ENCODE measurements around the gene ANKS1B.

Gene ANKS1B

DNA sequence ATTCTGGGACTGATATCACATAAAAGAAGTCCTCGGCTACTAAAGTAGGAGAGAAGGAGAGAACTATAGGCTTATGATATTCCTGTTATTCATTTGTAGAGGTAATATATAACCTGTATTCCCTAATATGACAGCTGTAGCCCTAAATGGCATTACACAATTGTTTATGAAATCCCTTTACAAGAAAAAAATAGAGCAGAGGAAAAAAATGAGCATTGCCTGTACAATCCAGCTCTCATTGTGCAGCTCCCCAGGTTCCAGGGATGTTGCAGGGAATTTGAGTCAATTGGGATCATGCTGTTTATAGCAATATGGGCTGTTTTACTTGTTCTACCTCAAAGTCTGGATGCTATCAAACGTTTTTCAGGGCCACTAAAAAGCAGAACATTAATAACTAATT is 1166.5 kb downstream of the ANKS1B start:
- TF ChIP-seq, protein P1, sequence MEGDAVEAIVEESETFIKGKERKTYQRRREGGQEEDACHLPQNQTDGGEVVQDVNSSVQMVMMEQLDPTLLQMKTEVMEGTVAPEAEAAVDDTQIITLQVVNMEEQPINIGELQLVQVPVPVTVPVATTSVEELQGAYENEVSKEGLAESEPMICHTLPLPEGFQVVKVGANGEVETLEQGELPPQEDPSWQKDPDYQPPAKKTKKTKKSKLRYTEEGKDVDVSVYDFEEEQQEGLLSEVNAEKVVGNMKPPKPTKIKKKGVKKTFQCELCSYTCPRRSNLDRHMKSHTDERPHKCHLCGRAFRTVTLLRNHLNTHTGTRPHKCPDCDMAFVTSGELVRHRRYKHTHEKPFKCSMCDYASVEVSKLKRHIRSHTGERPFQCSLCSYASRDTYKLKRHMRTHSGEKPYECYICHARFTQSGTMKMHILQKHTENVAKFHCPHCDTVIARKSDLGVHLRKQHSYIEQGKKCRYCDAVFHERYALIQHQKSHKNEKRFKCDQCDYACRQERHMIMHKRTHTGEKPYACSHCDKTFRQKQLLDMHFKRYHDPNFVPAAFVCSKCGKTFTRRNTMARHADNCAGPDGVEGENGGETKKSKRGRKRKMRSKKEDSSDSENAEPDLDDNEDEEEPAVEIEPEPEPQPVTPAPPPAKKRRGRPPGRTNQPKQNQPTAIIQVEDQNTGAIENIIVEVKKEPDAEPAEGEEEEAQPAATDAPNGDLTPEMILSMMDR (IDR thresholded peaks at IDR 0.05; ENCODE audit: low read depth, low read length): no peak
- DNase-seq (ENCODE audit: extremely low read depth, low read depth): no peak

- TF ChIP-seq, protein P1 (IDR thresholded peaks at IDR 0.05; ENCODE audit: low read depth, low read length): no peak
- DNase-seq (ENCODE audit: extremely low read depth, low read depth): no peak
These were observed 1167.0 kb downstream of the ANKS1B start for GRCh38 chr12:98817742-98818141.

GRCh38 chr12:98816720-98817119 is 1168.0 kb downstream of the ANKS1B start:
- DNase-seq (ENCODE audit: extremely low read depth, low read depth): no peak
- TF ChIP-seq, protein P1 (IDR thresholded peaks at IDR 0.05; ENCODE audit: low read depth, low read length): no peak

DNA sequence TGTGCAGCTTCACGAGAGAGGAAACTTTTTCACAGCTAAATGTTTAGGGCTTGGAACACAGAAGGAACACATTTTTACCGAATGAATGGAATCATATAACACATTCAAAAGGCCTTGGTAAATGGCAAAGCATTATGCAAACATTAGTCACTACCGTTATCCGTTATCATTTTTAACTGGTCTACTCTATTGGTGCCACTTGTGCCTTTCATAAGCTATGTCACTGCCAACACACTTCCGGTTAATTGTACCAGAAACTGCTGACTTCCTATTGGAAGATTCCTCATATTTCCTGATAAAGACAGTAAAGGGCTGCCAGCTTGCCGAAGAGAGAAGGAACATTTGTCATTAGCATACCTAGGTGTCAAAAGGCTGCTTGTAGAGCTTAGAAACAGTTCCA is 1170.5 kb downstream of the ANKS1B start:
- DNase-seq (ENCODE audit: extremely low read depth, low read depth): no peak
- TF ChIP-seq, protein P1 (IDR thresholded peaks at IDR 0.05; ENCODE audit: low read depth, low read length): no peak

DNA sequence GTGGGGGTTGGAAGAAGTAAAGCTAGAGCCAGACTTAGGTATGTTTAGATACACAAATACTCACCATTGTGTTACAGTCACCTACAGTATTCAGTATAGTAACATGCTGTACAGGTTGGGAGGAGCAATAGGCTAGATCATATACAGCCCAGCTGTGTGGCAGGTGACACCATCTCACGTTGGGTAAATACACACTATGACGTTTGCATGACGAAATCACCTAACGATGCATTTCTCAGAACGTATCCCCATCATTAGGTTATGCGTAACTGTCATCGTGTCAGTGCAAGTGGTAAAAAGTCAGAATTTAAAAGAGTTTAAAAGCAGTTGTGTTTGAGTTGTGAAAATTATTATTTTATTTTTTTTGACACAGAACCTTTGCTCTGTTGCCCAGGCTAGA is 1172.5 kb downstream of the ANKS1B start:
- no peak for DNase-seq (ENCODE audit: extremely low read depth, low read depth)
- TF ChIP-seq, protein P1 (IDR thresholded peaks at IDR 0.05; ENCODE audit: low read depth, low read length): no peak

- TF ChIP-seq, protein P1 (IDR thresholded peaks at IDR 0.05; ENCODE audit: low read depth, low read length): no peak
- DNase-seq (ENCODE audit: extremely low read depth, low read depth): no peak
These were observed 1176.4 kb downstream of the ANKS1B start for GRCh38 chr12:98808243-98808875.

DNA sequence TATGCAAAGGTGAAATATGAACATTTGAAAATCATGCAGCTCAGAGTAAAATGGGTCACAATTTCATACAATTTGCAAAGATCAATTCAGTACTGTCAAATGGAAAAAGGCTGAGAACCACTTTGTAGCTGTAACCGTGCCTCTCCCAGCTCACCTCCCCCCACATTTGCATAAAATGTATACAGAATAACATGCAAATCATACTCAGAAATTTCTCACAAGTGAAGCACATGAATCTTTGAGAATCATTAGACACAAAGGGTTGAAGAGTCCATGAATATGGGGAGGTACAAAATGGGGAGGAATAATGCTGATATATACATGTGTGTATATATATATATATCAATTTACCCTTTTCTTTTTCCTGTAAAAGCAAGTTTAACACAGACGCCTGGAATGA is 1177.5 kb downstream of the ANKS1B start:
- DNase-seq (ENCODE audit: extremely low read depth, low read depth): no peak
- TF ChIP-seq, protein P1 (IDR thresholded peaks at IDR 0.05; ENCODE audit: low read depth, low read length): no peak

Measured in AG09319 (cell line).